GM12864 (cell line): Measurements from ENCODE around the gene SLC35E3.

Experiments
- DNase-seq: peaks from one replicate; pipeline ENCODE4 v3.0.0-alpha.2; 2011; ENCODE audit warnings: low read depth
- H3K4me3 ChIP-seq: 2 replicates; pipeline ENCODE4 v1.5.1; 2011; ENCODE audit warnings: mild to moderate bottlenecking, low read depth, low read length, control low read depth
- CTCF ChIP-seq: IDR thresholded peaks from 2 replicates; pipeline ENCODE4 v1.5.1; 2011; ENCODE audit warnings: low read depth, mild to moderate bottlenecking, moderate library complexity, low read length, control low read depth, inconsistent platforms; ENCODE audit errors: missing control alignments

Gene SLC35E3

GRCh38 chr12:68746572-68747180 is 700 bp downstream of the SLC35E3 start:
- DNase-seq = peak; percentile 22
- no peak for TF ChIP-seq CTCF
- H3K4me3 ChIP-seq = peak overlapping the region; percentile 77

GRCh38 chr12:68749443-68749842 is 3.5 kb downstream of the SLC35E3 start:
- TF ChIP-seq CTCF = no peak
- no peak overlapping the region for H3K4me3 ChIP-seq
- no peak for DNase-seq

- no peak for TF ChIP-seq CTCF
- no peak for DNase-seq
- no peak overlapping the region for H3K4me3 ChIP-seq
Measured at GRCh38 chr12:68749861-68750260, 3.9 kb downstream of the SLC35E3 start.

DNA sequence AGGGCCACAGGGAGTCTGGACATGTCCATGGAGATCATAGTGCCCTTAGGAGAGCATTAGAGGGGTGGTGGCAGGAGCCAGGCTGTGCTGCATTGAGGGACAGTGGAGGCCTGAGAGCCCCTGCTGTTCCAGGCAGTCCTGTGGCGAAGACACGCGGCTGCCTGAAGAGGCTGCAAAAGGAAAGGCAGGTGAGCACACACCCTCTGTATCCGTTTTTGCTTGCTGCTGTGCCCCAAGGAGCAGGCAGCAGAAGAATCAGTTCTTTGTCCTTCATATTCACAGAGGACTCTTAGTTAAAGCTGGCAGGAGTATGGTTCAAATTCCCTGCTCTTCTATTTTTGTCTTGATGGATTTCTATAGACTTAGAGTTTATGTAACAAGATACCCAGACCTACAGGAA is 4.5 kb downstream of the SLC35E3 start:
- no peak for TF ChIP-seq CTCF
- no peak for DNase-seq
- H3K4me3 ChIP-seq = no peak overlapping the region

DNA sequence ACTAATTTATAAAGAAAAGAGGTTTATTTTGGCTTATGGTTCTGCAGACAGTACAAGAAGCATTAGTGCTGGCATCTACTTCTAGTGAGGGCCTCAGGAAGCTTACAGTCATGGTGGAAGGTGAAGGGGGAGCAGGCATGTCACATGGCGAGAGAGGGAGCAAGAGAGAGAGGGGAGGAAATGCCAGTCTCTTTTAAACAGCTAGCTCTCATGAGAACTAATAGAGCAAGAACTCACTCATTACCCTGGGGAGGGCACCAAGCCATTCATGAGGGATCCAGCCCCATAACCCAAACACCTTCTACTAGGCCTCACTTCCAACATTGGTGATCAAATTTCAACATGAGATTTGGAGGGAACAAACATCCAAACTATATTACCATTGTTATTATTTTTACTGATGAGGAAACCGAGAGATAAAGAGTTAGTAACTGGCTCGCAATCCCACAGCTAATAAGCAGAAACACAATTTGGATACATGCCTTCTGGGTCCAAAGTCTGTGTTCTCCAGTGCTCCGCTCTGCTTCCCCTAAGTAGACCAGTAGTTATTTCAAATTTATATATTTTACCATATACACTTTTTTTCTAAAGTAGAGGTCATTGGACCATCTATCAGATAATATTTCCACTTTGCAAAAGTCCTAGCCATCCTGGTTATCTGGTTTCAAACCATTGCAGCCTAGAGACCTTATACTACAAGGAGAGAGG is 9.7 kb downstream of the SLC35E3 start:
- H3K4me3 ChIP-seq = no peak overlapping the region
- TF ChIP-seq CTCF = no peak
- DNase-seq = no peak

GRCh38 chr12:68759852-68760251 is 13.9 kb downstream of the SLC35E3 start:
- no peak overlapping the region for H3K4me3 ChIP-seq
- no peak for TF ChIP-seq CTCF
- DNase-seq = no peak
